ENCODE data around the gene CFAP77. TPM values are rescaled to one million over a fixed set of nuclear protein-coding genes. Genes with fewer than 3 reads are reported as not detected.

Gene CFAP77
- total and polyA plus RNA-seq, 2 of the 8 experiments (the other 6 are each of a cell fraction or from before 2014, with no cell fraction given), result 0.63 to 0.97 TPM

GRCh38 chr9:132485393-132485792, 75.4 kb downstream of the CFAP77 start (continued):
- TF ChIP-seq E2F6 (IDR thresholded peaks at IDR 0.05) (no peak), SIN3A (conservative IDR thresholded peaks at IDR 0.05 in 1 of 2, IDR thresholded peaks at IDR 0.05 in 1 of 2; ENCODE audit: low read depth in 1 of 2, low read length in 2 of 2) (no peak), ATF2 (IDR thresholded peaks at IDR 0.05; ENCODE audit: low read length) (no peak)

Measured in H1 (cell line).